Activated B cell treated with CpG ODN at 0.5 μM for 24 hours (primary cell): ENCODE data around the gene STX1A. TPM values are rescaled to one million over a fixed set of nuclear protein-coding genes. Genes with fewer than 3 reads are reported as not detected.
"Not testable (repeated sequence)": the region's sequence is repeated elsewhere in the genome, so short reads cannot be mapped to it uniquely, and the experiment has no call there.

Experiments used
- ATAC-seq: fragments of 200-7000 bp; cut with Tn5 transposase; one replicate; pipeline ENCODE4 v1.10.0; 2021; ENCODE audit warnings: low read depth, mild to moderate bottlenecking, moderate library complexity
- CTCF ChIA-PET: fragments of 350-600 bp; sonication (Branson Sonifier 250); formaldehyde crosslinking; loops from one replicate; lab custom pipeline; 2021; ENCODE audit warnings: antibody characterized with exemption; lab: Charles Lee
- POLR2A ChIA-PET: fragments of 350-600 bp; sonication (Branson Sonifier 250); formaldehyde crosslinking; loops from one replicate; lab custom pipeline; 2021; ENCODE audit warnings: antibody characterized with exemption; lab: Charles Lee
- DNase-seq: peaks from one replicate; pipeline ENCODE4 v3.0.0; 2022
- H3K27ac Mint-ChIP-seq: one replicate; pipeline ENCODE4 v1.8.0; 2020; ENCODE audit warnings: mixed read lengths
- H3K27me3 Mint-ChIP-seq: one replicate; pipeline ENCODE4 v1.8.0; 2021; ENCODE audit warnings: mixed read lengths
- H3K36me3 Mint-ChIP-seq: one replicate; pipeline ENCODE4 v1.8.0; 2021; ENCODE audit warnings: low read depth, mixed read lengths
- H3K4me1 Mint-ChIP-seq: one replicate; pipeline ENCODE4 v1.8.0; 2021; ENCODE audit warnings: mixed read lengths
- H3K4me3 Mint-ChIP-seq: one replicate; pipeline ENCODE4 v1.8.0; 2020; ENCODE audit warnings: mild to moderate bottlenecking, mixed read lengths
- H3K9me3 Mint-ChIP-seq: one replicate; pipeline ENCODE4 v1.8.0; 2020; ENCODE audit warnings: mixed read lengths
- intact Hi-C: fragments of 100-400 bp; cut with micrococcal nuclease; formaldehyde crosslinking; loops from one replicate; pipeline ENCODE4 v1.15.1; 2024
- total RNA-seq: library from RNA; stranded (reverse); gene quantifications from 2 replicates; pipeline ENCODE4 v1.2.3, GENCODE V29; 2022
- TF ChIP-seq, protein P1 (sequence below): fragments of 200-600 bp; IDR thresholded peaks from one replicate; pipeline ENCODE4 v1.8.0; 2022; ENCODE audit warnings: antibody characterized with exemption, mild to moderate bottlenecking

STX1A gene
- total RNA-seq, 1 donor from 2014 or later, result 1.8 TPM

DNA sequence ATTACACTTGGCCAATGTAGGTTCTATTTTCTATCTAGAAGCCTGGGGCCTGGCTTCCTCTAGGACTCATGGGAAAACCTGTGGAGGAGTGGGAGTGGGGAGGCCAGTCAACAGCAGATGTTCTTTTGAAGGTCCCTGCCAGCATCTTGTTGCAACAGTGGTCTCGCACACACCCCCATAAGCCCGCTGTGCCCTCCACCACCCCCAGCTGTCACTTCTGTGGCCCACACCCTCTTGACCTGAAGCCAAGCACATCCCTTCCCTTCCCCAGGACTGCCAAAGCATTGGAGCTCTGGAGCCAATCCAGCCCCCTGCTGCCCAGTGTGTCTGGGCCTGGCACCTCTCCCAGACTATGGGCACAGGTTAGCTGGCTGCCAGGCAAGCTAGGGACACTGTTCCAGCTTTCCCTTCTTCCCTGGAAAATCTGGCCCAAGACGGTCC, 1.9 kb upstream of the STX1A start:
- POLR2A ChIA-PET, result no interaction called here
- H3K4me3 Mint-ChIP-seq, result peak overlapping the region; percentile 35

DNA sequence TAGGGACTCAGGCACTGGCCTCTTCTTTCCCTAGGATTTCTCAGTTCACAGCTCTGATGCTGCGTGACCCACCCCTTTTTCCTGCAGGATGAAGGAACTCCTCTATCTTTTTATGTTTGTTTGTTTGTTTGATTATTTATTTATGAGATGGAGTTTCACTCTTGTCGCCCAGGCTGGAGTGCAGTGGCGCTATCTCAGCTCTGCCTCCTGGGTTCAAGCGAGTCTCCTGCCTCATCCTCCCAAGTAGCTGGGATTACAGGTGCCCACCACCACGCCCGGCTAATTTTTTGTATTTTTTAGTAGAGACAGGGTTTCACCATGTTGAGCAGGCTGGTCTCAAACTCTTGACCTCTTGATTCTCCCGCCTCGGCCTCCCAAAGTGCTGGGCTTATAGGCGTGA, 974 bp upstream of the STX1A start:
- POLR2A ChIA-PET, result interaction anchor here (0.6 kb wide), 3 partner anchors 16 to 860 kb away, joined by 4 to 5 read pairs (median 4); no protein-coding TSS in a partner anchor
- ATAC-seq, CTCF ChIA-PET, H3K9me3 Mint-ChIP-seq, DNase-seq, H3K36me3 Mint-ChIP-seq, intact Hi-C loops, H3K27ac Mint-ChIP-seq: not testable (repeated sequence)
- Mint-ChIP-seq H3K4me1 (peaks cover 21% of the 10 kb centered on the region), H3K27me3 (peaks cover 28% of the 10 kb centered on the region), H3K4me3 (peak overlapping the region; percentile 79)

More for the DNA sequence above, 1.9 kb upstream of the STX1A start:
- Mint-ChIP-seq H3K4me1 (peaks cover 21% of the 10 kb centered on the region), H3K36me3 (no peaks in the 10 kb centered on the region), H3K9me3 (no peaks in the 10 kb centered on the region), H3K27ac (no peak overlapping the region), H3K27me3 (peaks cover 18% of the 10 kb centered on the region)
- intact Hi-C loops, result no loop called here
- CTCF ChIA-PET, result no interaction called here
- TF ChIP-seq, protein P1, sequence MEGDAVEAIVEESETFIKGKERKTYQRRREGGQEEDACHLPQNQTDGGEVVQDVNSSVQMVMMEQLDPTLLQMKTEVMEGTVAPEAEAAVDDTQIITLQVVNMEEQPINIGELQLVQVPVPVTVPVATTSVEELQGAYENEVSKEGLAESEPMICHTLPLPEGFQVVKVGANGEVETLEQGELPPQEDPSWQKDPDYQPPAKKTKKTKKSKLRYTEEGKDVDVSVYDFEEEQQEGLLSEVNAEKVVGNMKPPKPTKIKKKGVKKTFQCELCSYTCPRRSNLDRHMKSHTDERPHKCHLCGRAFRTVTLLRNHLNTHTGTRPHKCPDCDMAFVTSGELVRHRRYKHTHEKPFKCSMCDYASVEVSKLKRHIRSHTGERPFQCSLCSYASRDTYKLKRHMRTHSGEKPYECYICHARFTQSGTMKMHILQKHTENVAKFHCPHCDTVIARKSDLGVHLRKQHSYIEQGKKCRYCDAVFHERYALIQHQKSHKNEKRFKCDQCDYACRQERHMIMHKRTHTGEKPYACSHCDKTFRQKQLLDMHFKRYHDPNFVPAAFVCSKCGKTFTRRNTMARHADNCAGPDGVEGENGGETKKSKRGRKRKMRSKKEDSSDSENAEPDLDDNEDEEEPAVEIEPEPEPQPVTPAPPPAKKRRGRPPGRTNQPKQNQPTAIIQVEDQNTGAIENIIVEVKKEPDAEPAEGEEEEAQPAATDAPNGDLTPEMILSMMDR, result no peak
- no peak for DNase-seq
- ATAC-seq, result no peak

DNA sequence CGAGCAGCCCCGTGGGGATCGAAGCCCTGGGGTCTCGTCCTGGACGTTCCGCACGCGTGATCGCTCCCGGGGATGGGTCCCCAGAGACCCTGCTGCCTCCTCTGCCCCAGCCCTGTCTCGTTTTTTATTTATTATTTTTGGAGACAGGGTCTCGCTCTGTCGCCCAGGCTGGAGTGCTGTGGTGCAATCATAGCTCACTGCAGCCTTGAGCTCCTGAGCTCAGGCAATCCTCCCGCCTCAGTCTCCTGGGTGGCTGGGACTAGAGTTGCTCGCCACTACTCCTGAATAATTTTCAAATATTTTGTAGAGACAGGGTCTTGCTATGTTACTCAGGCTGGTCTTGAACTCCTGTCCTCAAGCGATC, 319 bp upstream of the STX1A start:
- no peak for ATAC-seq
- peaks cover 28% of the 10 kb centered on the region for H3K27me3 Mint-ChIP-seq
- H3K4me1 Mint-ChIP-seq, result peaks cover 21% of the 10 kb centered on the region
- intact Hi-C loops, result loop anchor here (1.0 to 2.0 kb wide), 3 partner anchors 15 to 53 kb away; partner anchors contain the start of genes ABHD11 and VPS37D
- DNase-seq, result no peak
- TF ChIP-seq, protein P1, result no peak
- POLR2A ChIA-PET, result interaction anchor here (0.5 to 0.6 kb wide), 4 partner anchors 16 to 859 kb away, joined by 3 to 5 read pairs (median 4); no protein-coding TSS in a partner anchor
- CTCF ChIA-PET, result no interaction called here
- H3K4me3 Mint-ChIP-seq, result peak overlapping the region; percentile 79
- no peaks in the 10 kb centered on the region for H3K36me3 Mint-ChIP-seq
- H3K9me3 Mint-ChIP-seq, result no peaks in the 10 kb centered on the region
- no peak overlapping the region for H3K27ac Mint-ChIP-seq

DNA sequence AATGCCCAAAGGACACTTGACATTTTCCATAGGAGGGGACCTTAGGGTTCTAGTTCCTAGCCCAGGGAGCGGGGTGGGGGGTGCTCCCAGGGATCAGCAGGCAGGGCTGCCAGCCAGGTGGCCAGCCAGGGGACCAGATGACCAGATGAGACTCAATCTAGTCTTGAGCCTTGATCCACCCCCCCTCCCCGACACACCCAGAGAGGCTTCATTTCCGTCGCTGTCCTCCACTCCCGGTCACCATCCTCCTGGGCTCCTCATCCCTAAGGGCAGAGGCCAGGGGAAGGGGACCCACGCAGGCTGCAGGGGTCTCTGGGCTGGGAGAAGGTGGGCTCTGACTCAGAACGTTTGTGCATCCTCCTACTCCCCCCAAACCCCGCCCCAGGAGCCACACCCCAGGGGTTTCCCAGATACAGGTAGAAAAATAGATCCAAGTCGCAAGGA, 1.0 kb downstream of the STX1A start:
- H3K9me3 Mint-ChIP-seq, result no peaks in the 10 kb centered on the region
- peak overlapping the region; percentile 68 for H3K4me3 Mint-ChIP-seq
- intact Hi-C loops, result loop anchor here (1.0 to 2.0 kb wide), 3 partner anchors 11 to 52 kb away; partner anchors contain the start of genes BUD23, DNAJC30 and VPS37D
- no peaks in the 10 kb centered on the region for H3K36me3 Mint-ChIP-seq
- no peak overlapping the region for H3K27ac Mint-ChIP-seq
- ChIA-PET CTCF (no interaction called here), POLR2A (no interaction called here)
- ATAC-seq (no peak), DNase-seq (no peak)
- TF ChIP-seq, protein P1, result no peak
- H3K4me1 Mint-ChIP-seq, result peaks cover 21% of the 10 kb centered on the region
- peaks cover 31% of the 10 kb centered on the region for H3K27me3 Mint-ChIP-seq

DNA sequence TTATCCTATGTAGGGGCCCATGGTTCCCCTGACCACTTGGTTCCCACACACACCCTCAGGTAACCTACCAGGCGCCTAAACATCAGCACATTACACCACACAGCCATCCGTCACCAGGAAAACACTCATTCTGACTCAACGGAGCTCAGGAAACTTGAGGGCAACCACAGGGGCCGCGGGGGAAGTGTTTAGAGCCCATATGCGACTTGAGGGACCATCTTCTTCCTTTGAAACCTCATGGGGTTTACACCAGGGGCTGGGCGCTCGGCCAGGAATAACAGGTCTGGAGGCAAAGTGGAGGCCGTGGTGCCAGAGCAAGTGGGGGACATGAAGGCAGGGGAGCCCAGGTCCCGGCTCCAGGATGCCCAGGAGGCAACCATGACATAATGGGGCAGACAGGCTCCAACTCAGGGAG, 1.5 kb downstream of the STX1A start:
- H3K36me3 Mint-ChIP-seq, result no peaks in the 10 kb centered on the region
- H3K9me3 Mint-ChIP-seq, result no peaks in the 10 kb centered on the region
- peak; percentile 48 for ATAC-seq
- H3K27ac Mint-ChIP-seq, result no peak overlapping the region
- peaks cover 21% of the 10 kb centered on the region for H3K4me1 Mint-ChIP-seq
- intact Hi-C loops, result loop anchor here (1.0 to 2.0 kb wide), 3 partner anchors 11 to 51 kb away; partner anchors contain the start of genes BUD23, DNAJC30 and VPS37D
- H3K4me3 Mint-ChIP-seq, result peak overlapping the region; percentile 68
- ChIA-PET CTCF (no interaction called here), POLR2A (interaction anchor here (1.0 to 1.4 kb wide), 2 partner anchors 20 to 195 kb away, joined by 3 to 5 read pairs; partner anchors contain the start of genes ABHD11 and BAZ1B)
- peaks cover 35% of the 10 kb centered on the region for H3K27me3 Mint-ChIP-seq
- peak; percentile 38 for DNase-seq
- TF ChIP-seq, protein P1, result no peak
